Measurements from ENCODE around the gene CDC34. TPM values are rescaled to one million over a fixed set of nuclear protein-coding genes. Genes with fewer than 3 reads are reported as not detected.

Gene CDC34
- total RNA-seq, 1 donor from 2014 or later = 169 TPM

DNA sequence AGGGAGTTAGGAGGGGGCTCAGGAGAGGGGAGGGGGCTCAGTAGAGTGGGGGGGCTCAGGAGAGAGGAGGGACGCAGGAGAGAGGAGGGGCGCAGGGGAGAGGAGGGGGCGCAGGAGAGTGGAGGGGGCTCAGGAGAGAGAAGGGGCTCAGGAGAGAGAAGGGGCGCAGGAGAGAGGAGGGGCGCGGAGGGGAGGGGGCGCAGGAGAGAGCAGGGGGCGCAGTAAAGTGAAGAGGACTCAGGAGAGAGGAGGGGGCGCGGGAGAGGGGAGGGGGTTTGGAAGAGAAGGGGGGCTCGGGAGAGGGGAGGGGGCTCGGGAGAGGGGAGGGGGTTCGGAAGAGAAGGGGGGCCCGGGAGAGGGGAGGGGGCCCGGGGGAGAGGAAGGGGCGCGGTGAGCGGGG, 34.6 kb upstream of the CDC34 start:
- DNase-seq (ENCODE audit: low read depth) (no peak), FAIRE-seq (no peak)
- no peaks in the 10 kb centered on the region for H3K36me3 ChIP-seq (ENCODE audit: control insufficient read depth, insufficient read depth, low read length)
- peaks cover 8% of the 10 kb centered on the region for H3K27me3 ChIP-seq (ENCODE audit: control insufficient read depth, insufficient read depth, low read length)
- no peak overlapping the region for H3K4me3 ChIP-seq (ENCODE audit: low read depth, low read length)
- TF ChIP-seq, protein P1, sequence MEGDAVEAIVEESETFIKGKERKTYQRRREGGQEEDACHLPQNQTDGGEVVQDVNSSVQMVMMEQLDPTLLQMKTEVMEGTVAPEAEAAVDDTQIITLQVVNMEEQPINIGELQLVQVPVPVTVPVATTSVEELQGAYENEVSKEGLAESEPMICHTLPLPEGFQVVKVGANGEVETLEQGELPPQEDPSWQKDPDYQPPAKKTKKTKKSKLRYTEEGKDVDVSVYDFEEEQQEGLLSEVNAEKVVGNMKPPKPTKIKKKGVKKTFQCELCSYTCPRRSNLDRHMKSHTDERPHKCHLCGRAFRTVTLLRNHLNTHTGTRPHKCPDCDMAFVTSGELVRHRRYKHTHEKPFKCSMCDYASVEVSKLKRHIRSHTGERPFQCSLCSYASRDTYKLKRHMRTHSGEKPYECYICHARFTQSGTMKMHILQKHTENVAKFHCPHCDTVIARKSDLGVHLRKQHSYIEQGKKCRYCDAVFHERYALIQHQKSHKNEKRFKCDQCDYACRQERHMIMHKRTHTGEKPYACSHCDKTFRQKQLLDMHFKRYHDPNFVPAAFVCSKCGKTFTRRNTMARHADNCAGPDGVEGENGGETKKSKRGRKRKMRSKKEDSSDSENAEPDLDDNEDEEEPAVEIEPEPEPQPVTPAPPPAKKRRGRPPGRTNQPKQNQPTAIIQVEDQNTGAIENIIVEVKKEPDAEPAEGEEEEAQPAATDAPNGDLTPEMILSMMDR (IDR thresholded peaks at IDR 0.05; ENCODE audit: insufficient read depth, low read length, severe bottlenecking) = no peak

- TF ChIP-seq, protein P1 (IDR thresholded peaks at IDR 0.05; ENCODE audit: insufficient read depth, low read length, severe bottlenecking) = no peak
- Histone ChIP-seq H3K36me3 (ENCODE audit: control insufficient read depth, insufficient read depth, low read length) (no peaks in the 10 kb centered on the region), H3K27me3 (ENCODE audit: control insufficient read depth, insufficient read depth, low read length) (peaks cover 8% of the 10 kb centered on the region), H3K4me3 (ENCODE audit: low read depth, low read length) (no peak overlapping the region)
- no peak for DNase-seq (ENCODE audit: low read depth)
- no peak for FAIRE-seq
These were observed 34.1 kb upstream of the CDC34 start for GRCh38 chr19:497491-497868.

- FAIRE-seq (no peak), DNase-seq (ENCODE audit: low read depth) (no peak)
- Histone ChIP-seq H3K4me3 (ENCODE audit: low read depth, low read length) (no peak overlapping the region), H3K36me3 (ENCODE audit: control insufficient read depth, insufficient read depth, low read length) (no peaks in the 10 kb centered on the region), H3K27me3 (ENCODE audit: control insufficient read depth, insufficient read depth, low read length) (peaks cover 8% of the 10 kb centered on the region)
- TF ChIP-seq, protein P1 (IDR thresholded peaks at IDR 0.05; ENCODE audit: insufficient read depth, low read length, severe bottlenecking) = no peak
These were observed 33.6 kb upstream of the CDC34 start for GRCh38 chr19:497869-498510.

- H3K27me3 ChIP-seq (ENCODE audit: control insufficient read depth, insufficient read depth, low read length) = peaks cover 8% of the 10 kb centered on the region
- H3K36me3 ChIP-seq (ENCODE audit: control insufficient read depth, insufficient read depth, low read length) = no peaks in the 10 kb centered on the region
- no peak for FAIRE-seq
- no peak for DNase-seq (ENCODE audit: low read depth)
- TF ChIP-seq, protein P1 (IDR thresholded peaks at IDR 0.05; ENCODE audit: insufficient read depth, low read length, severe bottlenecking) = no peak
- H3K4me3 ChIP-seq (ENCODE audit: low read depth, low read length) = no peak overlapping the region
These were observed 33.1 kb upstream of the CDC34 start for GRCh38 chr19:498511-498891.

DNA sequence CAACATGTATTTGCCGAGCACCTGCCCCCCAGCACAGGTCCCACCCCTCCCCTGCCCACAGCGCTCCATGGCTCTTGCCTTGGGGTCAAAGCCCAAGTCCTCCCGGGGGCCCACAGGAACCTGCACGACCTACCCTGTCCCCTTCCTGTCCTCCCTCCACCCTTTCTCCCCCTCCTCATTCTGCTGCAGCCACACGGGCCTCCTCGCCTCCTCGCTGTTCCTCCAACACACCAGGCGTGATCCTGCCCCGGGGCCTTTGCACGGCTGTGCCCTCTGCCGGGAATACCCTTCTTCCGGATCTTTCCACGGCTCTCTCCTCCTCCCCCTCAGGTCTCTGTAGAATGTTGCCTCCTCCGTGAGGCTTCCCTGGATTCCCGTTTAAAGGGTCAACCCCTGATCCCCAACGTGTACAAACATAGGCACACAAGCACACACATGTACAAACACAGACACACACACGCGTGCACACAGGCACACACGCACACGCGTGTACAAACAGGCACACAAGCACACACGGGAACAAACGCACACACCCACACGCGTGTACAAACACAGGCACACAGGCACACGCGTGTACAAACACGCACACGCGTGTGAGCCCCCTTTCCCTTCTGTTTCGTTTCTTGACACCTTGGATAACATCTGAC, 32.5 kb upstream of the CDC34 start:
- DNase-seq (ENCODE audit: low read depth) (no peak), FAIRE-seq (peak; percentile 70)
- TF ChIP-seq, protein P1 (IDR thresholded peaks at IDR 0.05; ENCODE audit: insufficient read depth, low read length, severe bottlenecking) = no peak
- no peaks in the 10 kb centered on the region for H3K36me3 ChIP-seq (ENCODE audit: control insufficient read depth, insufficient read depth, low read length)
- peaks cover 8% of the 10 kb centered on the region for H3K27me3 ChIP-seq (ENCODE audit: control insufficient read depth, insufficient read depth, low read length)
- H3K4me3 ChIP-seq (ENCODE audit: low read depth, low read length) = no peak overlapping the region

All from bronchial epithelial cell (primary cell).